Duodenal mucosa (tissue), 2 donors: Measurements from ENCODE around the gene EGFL6.
A peak's percentile ranks its signal among the peaks of the same experiment; 100 is the strongest.
"Not testable (repeated sequence)": the region's sequence is repeated elsewhere in the genome, so short reads cannot be mapped to it uniquely, and the experiment has no call there.

ENCODE experiments used
- H3K27ac ChIP-seq: one replicate; pipeline ENCODE4 v1.7.0; 2013; ENCODE audit warnings: low read depth, low read length
- H3K27me3 ChIP-seq, 2 donors: one replicate each; pipeline ENCODE4 v1.7.0; 2013; ENCODE audit warnings: low read length in 2 of 2, control low read depth in 1 of 2; ENCODE audit not compliant: insufficient read depth in 2 of 2, control insufficient read depth in 1 of 2
- H3K36me3 ChIP-seq, 2 donors: one replicate each; pipeline ENCODE4 v1.7.0; 2013; ENCODE audit warnings: low read length in 2 of 2, control low read depth in 1 of 2; ENCODE audit not compliant: insufficient read depth in 2 of 2, control insufficient read depth in 1 of 2
- H3K4me1 ChIP-seq, 2 donors: one replicate each; pipeline ENCODE4 v1.7.0; 2013; ENCODE audit warnings: low read length in 2 of 2, control low read depth in 1 of 2; ENCODE audit not compliant: insufficient read depth in 2 of 2, control insufficient read depth in 1 of 2
- H3K4me3 ChIP-seq, 2 donors: one replicate each; pipeline ENCODE4 v1.7.0; 2013; ENCODE audit warnings: low read length in 2 of 2, low read depth in 1 of 2
- H3K9ac ChIP-seq, 2 donors: one replicate each; pipeline ENCODE4 v1.7.0; 2013; ENCODE audit warnings: low read length in 2 of 2, low read depth in 1 of 2
- H3K9me3 ChIP-seq, 2 donors: one replicate each; pipeline ENCODE4 v1.7.0; 2013; ENCODE audit warnings: low read length in 2 of 2, control low read depth in 1 of 2; ENCODE audit not compliant: control insufficient read depth in 1 of 2

Gene EGFL6

GRCh38 chrX:13662355-13662791 lies 93.0 kb downstream of the EGFL6 start:
- peak overlapping the region in 1 of 2 donors; percentile 22 for H3K4me3 ChIP-seq
- H3K9ac ChIP-seq: peak overlapping the region in 1 of 2 donors; percentile 39
- H3K4me1 ChIP-seq: no peaks in the 10 kb centered on the region
- peak overlapping the region; percentile 11 for H3K27ac ChIP-seq
- no peaks in the 10 kb centered on the region for H3K27me3 ChIP-seq
- H3K36me3 ChIP-seq: peaks cover 0 to 3% of the 10 kb centered on the region in 2 donors
- no peaks in the 10 kb centered on the region for H3K9me3 ChIP-seq

GRCh38 chrX:13664020-13664419 lies 94.6 kb downstream of the EGFL6 start:
- Histone ChIP-seq H3K9ac (no peak overlapping the region), H3K27me3 (no peaks in the 10 kb centered on the region), H3K36me3 (peaks cover 0 to 3% of the 10 kb centered on the region in 2 donors), H3K27ac (no peak overlapping the region), H3K4me1 (peaks cover 0 to 3% of the 10 kb centered on the region in 2 donors), H3K4me3 (no peak overlapping the region), H3K9me3 (no peaks in the 10 kb centered on the region)

- Histone ChIP-seq H3K27ac (no peak overlapping the region), H3K4me3 (no peak overlapping the region), H3K9ac (no peak overlapping the region), H3K36me3 (peaks cover 0 to 3% of the 10 kb centered on the region in 2 donors), H3K27me3 (no peaks in the 10 kb centered on the region), H3K4me1 (peaks cover 0 to 3% of the 10 kb centered on the region in 2 donors), H3K9me3 (no peaks in the 10 kb centered on the region)
Measured at GRCh38 chrX:13666836-13667235, 97.4 kb downstream of the EGFL6 start.

- Histone ChIP-seq H3K4me1 (peaks cover 0 to 3% of the 10 kb centered on the region in 2 donors), H3K9me3 (no peaks in the 10 kb centered on the region), H3K27ac (no peak overlapping the region), H3K4me3 (no peak overlapping the region), H3K9ac (no peak overlapping the region), H3K27me3 (no peaks in the 10 kb centered on the region), H3K36me3 (peaks cover 0 to 3% of the 10 kb centered on the region in 2 donors)
Measured at GRCh38 chrX:13667919-13668318, 98.5 kb downstream of the EGFL6 start.

GRCh38 chrX:13669246-13669737 lies 99.9 kb downstream of the EGFL6 start:
- peak overlapping the region; percentile 4 to 15 for H3K4me3 ChIP-seq
- H3K4me1 ChIP-seq: peaks cover 0 to 3% of the 10 kb centered on the region in 2 donors
- no peak overlapping the region for H3K27ac ChIP-seq
- H3K9me3 ChIP-seq: no peaks in the 10 kb centered on the region
- no peak overlapping the region for H3K9ac ChIP-seq
- no peaks in the 10 kb centered on the region for H3K27me3 ChIP-seq
- no peaks in the 10 kb centered on the region for H3K36me3 ChIP-seq

- H3K27me3 ChIP-seq, H3K4me1 ChIP-seq, H3K9ac ChIP-seq, H3K9me3 ChIP-seq, H3K36me3 ChIP-seq, H3K27ac ChIP-seq: not testable (repeated sequence)
- H3K4me3 ChIP-seq: peak overlapping the region in 1 of 2 donors; percentile 4
Measured at GRCh38 chrX:13669755-13670154, 100.4 kb downstream of the EGFL6 start.

- Histone ChIP-seq H3K9ac (no peak overlapping the region), H3K36me3 (no peaks in the 10 kb centered on the region), H3K4me3 (no peak overlapping the region), H3K27ac (no peak overlapping the region), H3K27me3 (no peaks in the 10 kb centered on the region), H3K9me3 (no peaks in the 10 kb centered on the region), H3K4me1 (peaks cover 0 to 3% of the 10 kb centered on the region in 2 donors)
Measured at GRCh38 chrX:13670197-13670596, 100.8 kb downstream of the EGFL6 start.

- Histone ChIP-seq H3K9me3 (no peaks in the 10 kb centered on the region), H3K27me3 (no peaks in the 10 kb centered on the region), H3K27ac (no peak overlapping the region), H3K4me1 (peaks cover 0 to 3% of the 10 kb centered on the region in 2 donors), H3K4me3 (no peak overlapping the region), H3K36me3 (no peaks in the 10 kb centered on the region), H3K9ac (no peak overlapping the region)
Measured at GRCh38 chrX:13673016-13673415, 103.6 kb downstream of the EGFL6 start.

GRCh38 chrX:13676885-13677284 lies 107.5 kb downstream of the EGFL6 start:
- H3K9ac ChIP-seq: no peak overlapping the region
- no peaks in the 10 kb centered on the region for H3K9me3 ChIP-seq

GRCh38 chrX:13679700-13680099 lies 110.3 kb downstream of the EGFL6 start:
- not testable (repeated sequence) for H3K4me3 ChIP-seq, H3K27ac ChIP-seq, H3K9ac ChIP-seq, H3K9me3 ChIP-seq, H3K4me1 ChIP-seq, H3K27me3 ChIP-seq, H3K36me3 ChIP-seq

More at GRCh38 chrX:13676885-13677284, 107.5 kb downstream of the EGFL6 start:
- H3K27ac ChIP-seq: no peak overlapping the region
- H3K4me1 ChIP-seq: no peaks in the 10 kb centered on the region
- no peaks in the 10 kb centered on the region for H3K36me3 ChIP-seq
- H3K27me3 ChIP-seq: no peaks in the 10 kb centered on the region
- no peak overlapping the region for H3K4me3 ChIP-seq

GRCh38 chrX:13681595-13681994 lies 112.2 kb downstream of the EGFL6 start:
- Histone ChIP-seq H3K27me3 (no peaks in the 10 kb centered on the region), H3K9me3 (no peaks in the 10 kb centered on the region), H3K27ac (no peak overlapping the region), H3K36me3 (no peaks in the 10 kb centered on the region), H3K4me1 (no peaks in the 10 kb centered on the region), H3K4me3 (no peak overlapping the region), H3K9ac (no peak overlapping the region)
